PC-9 (cell line): ENCODE measurements around the gene IGDCC3.

Experiments
- CTCF ChIP-seq: fragments of 200-600 bp; sonication (generic); conservative IDR thresholded peaks from 2 replicates; pipeline ENCODE4 v1.6.1; 2017; ENCODE audit warnings: mixed run types, antibody characterized with exemption, mild to moderate bottlenecking, moderate library complexity
- EZH2 ChIP-seq: fragments of 200-600 bp; sonication (generic); IDR thresholded peaks from 2 replicates; pipeline ENCODE4 v1.8.0; 2017; ENCODE audit warnings: antibody characterized with exemption, low read depth

- no peak for TF ChIP-seq CTCF
- no peak for TF ChIP-seq EZH2
Observed at GRCh38 chr15:65306551-65306950, 71.3 kb downstream of the IGDCC3 start.
